NB4 (cell line): ENCODE measurements around the gene ADAP1.
"Not testable (repeated sequence)": the region's sequence is repeated elsewhere in the genome, so short reads cannot be mapped to it uniquely, and the experiment has no call there.

Source experiments
- DNase-seq: peaks from one replicate; pipeline ENCODE4 v3.0.0; 2010; ENCODE audit warnings: low read depth
- H3K4me3 ChIP-seq: one replicate; pipeline ENCODE4 v1.5.1; 2011; ENCODE audit warnings: mild to moderate bottlenecking, low read depth, low read length, moderate library complexity
- CTCF ChIP-seq: IDR thresholded peaks from one replicate; pipeline ENCODE4 v1.5.1; 2012; ENCODE audit warnings: low read depth, low read length
- MAX ChIP-seq: IDR thresholded peaks from 2 replicates; pipeline ENCODE4 v1.6.1; 2011; ENCODE audit warnings: low read depth, low read length
- MYC ChIP-seq: IDR thresholded peaks from 2 replicates; pipeline ENCODE4 v1.6.1; 2011; ENCODE audit warnings: low read depth, low read length
- POLR2A ChIP-seq: IDR thresholded peaks from 2 replicates; pipeline ENCODE4 v1.6.1; 2011; ENCODE audit warnings: mild to moderate bottlenecking; ENCODE audit not compliant: insufficient read length; ENCODE audit errors: extremely low read depth

Gene ADAP1

GRCh38 chr7:929311-929711 lies 25.2 kb downstream of the ADAP1 start:
- TF ChIP-seq MAX (no peak), POLR2A (no peak), CTCF (no peak), MYC (no peak)
- no peak for DNase-seq
- H3K4me3 ChIP-seq: no peak overlapping the region

- TF ChIP-seq CTCF: no peak
- no peak for TF ChIP-seq POLR2A
- TF ChIP-seq MYC: no peak
- no peak for TF ChIP-seq MAX
- DNase-seq: peak; percentile 68
- no peak overlapping the region for H3K4me3 ChIP-seq
These were observed 27.3 kb downstream of the ADAP1 start for GRCh38 chr7:927031-927671.

- no peak for DNase-seq
- no peak overlapping the region for H3K4me3 ChIP-seq
- TF ChIP-seq POLR2A: no peak
- TF ChIP-seq MAX: no peak
- TF ChIP-seq MYC: no peak
- no peak for TF ChIP-seq CTCF
These were observed 28.1 kb downstream of the ADAP1 start for GRCh38 chr7:926061-927030.

- H3K4me3 ChIP-seq: no peak overlapping the region
- DNase-seq: no peak
- no peak for TF ChIP-seq MYC
These were observed 28.9 kb downstream of the ADAP1 start for GRCh38 chr7:925601-926000.

GRCh38 chr7:924541-925231 lies 29.8 kb downstream of the ADAP1 start:
- DNase-seq: peak; percentile 76
- H3K4me3 ChIP-seq: no peak overlapping the region

GRCh38 chr7:924042-924441 lies 30.4 kb downstream of the ADAP1 start:
- not testable (repeated sequence) for H3K4me3 ChIP-seq

More at GRCh38 chr7:924541-925231, 29.8 kb downstream of the ADAP1 start:
- TF ChIP-seq POLR2A (no peak), MAX (no peak), CTCF (no peak), MYC (no peak)

More at GRCh38 chr7:924042-924441, 30.4 kb downstream of the ADAP1 start:
- DNase-seq: not testable (repeated sequence)
